NCI-H460 (cell line): ENCODE results near the gene PAPPA2. TPM values are rescaled to one million over a fixed set of nuclear protein-coding genes. Genes with fewer than 3 reads are reported as not detected.

Source experiments
- DNase-seq: peaks from one replicate; pipeline ENCODE4 v3.0.0-alpha.2; 2016; ENCODE audit warnings: low read depth; ENCODE audit errors: extremely low read depth
- total RNA-seq: library from RNA; depleted of rRNA; stranded (reverse); fragments of >200 nt; shearing (Covaris generic); gene quantifications from 2 replicates; pipeline ENCODE4 v1.2.3, GENCODE V29; 2014

The PAPPA2 gene
- total RNA-seq, 1 experiment from 2014 or later: 30.1 TPM

- peak; percentile 79 for DNase-seq
Observed at GRCh38 chr1:176880955-176881595, 418.1 kb downstream of the PAPPA2 start.

- no peak for DNase-seq
Observed at GRCh38 chr1:176884286-176884685, 421.3 kb downstream of the PAPPA2 start.

GRCh38 chr1:176884911-176885310 is 421.9 kb downstream of the PAPPA2 start:
- no peak for DNase-seq

- DNase-seq: no peak
Observed at GRCh38 chr1:176885341-176885740, 422.4 kb downstream of the PAPPA2 start.

- DNase-seq: no peak
Observed at GRCh38 chr1:176885751-176886150, 422.8 kb downstream of the PAPPA2 start.

GRCh38 chr1:176888471-176889032 is 425.6 kb downstream of the PAPPA2 start:
- no peak for DNase-seq

- DNase-seq: no peak
Observed at GRCh38 chr1:176893625-176894352, 430.8 kb downstream of the PAPPA2 start.

- DNase-seq: no peak
Observed at GRCh38 chr1:176894450-176894849, 431.5 kb downstream of the PAPPA2 start.
